Neural crest cell (in vitro differentiated cells): ENCODE results near the gene CASP2. TPM values are rescaled to one million over a fixed set of nuclear protein-coding genes. Genes with fewer than 3 reads are reported as not detected.
A peak's percentile ranks its signal among the peaks of the same experiment; 100 is the strongest.

Experiments used
- DNase-seq: peaks from one replicate; pipeline ENCODE4 v3.0.0; 2021; ENCODE audit warnings: low read depth, mixed read lengths, low spot score
- H3K27ac Mint-ChIP-seq: one replicate; pipeline ENCODE4 v1.8.0; 2021; ENCODE audit warnings: mild to moderate bottlenecking, mixed read lengths; ENCODE audit not compliant: unreplicated experiment
- H3K27me3 Mint-ChIP-seq: 2 replicates; pipeline ENCODE4 v1.8.0; 2021; ENCODE audit warnings: low read depth, mild to moderate bottlenecking, mixed read lengths
- H3K36me3 Mint-ChIP-seq: 2 replicates; pipeline ENCODE4 v1.8.0; 2021; ENCODE audit warnings: low read depth, mild to moderate bottlenecking, mixed read lengths
- H3K4me1 Mint-ChIP-seq: 2 replicates; pipeline ENCODE4 v1.8.0; 2021; ENCODE audit warnings: mixed read lengths
- H3K4me3 Mint-ChIP-seq: one replicate; pipeline ENCODE4 v1.8.0; 2021; ENCODE audit warnings: mild to moderate bottlenecking, mixed read lengths
- H3K9me3 Mint-ChIP-seq: 2 replicates; pipeline ENCODE4 v1.8.0; 2021; ENCODE audit warnings: mixed read lengths
- CTCF ChIP-seq: fragments of 200-600 bp; sonication (generic); conservative IDR thresholded peaks from 2 replicates; pipeline ENCODE4 v1.5.0; 2021; ENCODE audit warnings: antibody characterized with exemption, mild to moderate bottlenecking
- total RNA-seq: library from RNA; stranded (reverse); gene quantifications from 2 replicates; pipeline ENCODE4 v1.2.1, GENCODE V29; 2021

The CASP2 gene
- total RNA-seq, 1 donor from 2014 or later = 76.2 TPM

GRCh38 chr7:143265017-143265693 lies 23.0 kb upstream of the CASP2 start:
- no peaks in the 10 kb centered on the region for H3K27me3 Mint-ChIP-seq
- no peak overlapping the region for H3K27ac Mint-ChIP-seq
- TF ChIP-seq CTCF = no peak
- peak overlapping the region; percentile 41 for H3K4me3 Mint-ChIP-seq
- DNase-seq = no peak
- no peaks in the 10 kb centered on the region for H3K9me3 Mint-ChIP-seq
- H3K4me1 Mint-ChIP-seq = peaks cover 24% of the 10 kb centered on the region
- H3K36me3 Mint-ChIP-seq = peaks cover 11% of the 10 kb centered on the region

GRCh38 chr7:143269251-143269650 lies 18.9 kb upstream of the CASP2 start:
- no peaks in the 10 kb centered on the region for H3K9me3 Mint-ChIP-seq
- H3K36me3 Mint-ChIP-seq = peaks cover 11% of the 10 kb centered on the region
- peaks cover 12% of the 10 kb centered on the region for H3K4me1 Mint-ChIP-seq
- H3K4me3 Mint-ChIP-seq = no peak overlapping the region
- no peak for TF ChIP-seq CTCF
- no peak for DNase-seq
- no peaks in the 10 kb centered on the region for H3K27me3 Mint-ChIP-seq
- H3K27ac Mint-ChIP-seq = no peak overlapping the region

GRCh38 chr7:143271240-143271639 lies 16.9 kb upstream of the CASP2 start:
- no peak for DNase-seq
- Mint-ChIP-seq H3K4me1 (no peaks in the 10 kb centered on the region), H3K27ac (no peak overlapping the region), H3K9me3 (no peaks in the 10 kb centered on the region), H3K36me3 (peaks cover 11% of the 10 kb centered on the region), H3K27me3 (no peaks in the 10 kb centered on the region), H3K4me3 (no peak overlapping the region)
- TF ChIP-seq CTCF = no peak

GRCh38 chr7:143272871-143273270 lies 15.3 kb upstream of the CASP2 start:
- no peak overlapping the region for H3K27ac Mint-ChIP-seq
- no peaks in the 10 kb centered on the region for H3K27me3 Mint-ChIP-seq
- TF ChIP-seq CTCF = no peak
- H3K36me3 Mint-ChIP-seq = peaks cover 8% of the 10 kb centered on the region
- no peaks in the 10 kb centered on the region for H3K9me3 Mint-ChIP-seq
- no peak overlapping the region for H3K4me3 Mint-ChIP-seq
- no peak for DNase-seq
- no peaks in the 10 kb centered on the region for H3K4me1 Mint-ChIP-seq

DNA sequence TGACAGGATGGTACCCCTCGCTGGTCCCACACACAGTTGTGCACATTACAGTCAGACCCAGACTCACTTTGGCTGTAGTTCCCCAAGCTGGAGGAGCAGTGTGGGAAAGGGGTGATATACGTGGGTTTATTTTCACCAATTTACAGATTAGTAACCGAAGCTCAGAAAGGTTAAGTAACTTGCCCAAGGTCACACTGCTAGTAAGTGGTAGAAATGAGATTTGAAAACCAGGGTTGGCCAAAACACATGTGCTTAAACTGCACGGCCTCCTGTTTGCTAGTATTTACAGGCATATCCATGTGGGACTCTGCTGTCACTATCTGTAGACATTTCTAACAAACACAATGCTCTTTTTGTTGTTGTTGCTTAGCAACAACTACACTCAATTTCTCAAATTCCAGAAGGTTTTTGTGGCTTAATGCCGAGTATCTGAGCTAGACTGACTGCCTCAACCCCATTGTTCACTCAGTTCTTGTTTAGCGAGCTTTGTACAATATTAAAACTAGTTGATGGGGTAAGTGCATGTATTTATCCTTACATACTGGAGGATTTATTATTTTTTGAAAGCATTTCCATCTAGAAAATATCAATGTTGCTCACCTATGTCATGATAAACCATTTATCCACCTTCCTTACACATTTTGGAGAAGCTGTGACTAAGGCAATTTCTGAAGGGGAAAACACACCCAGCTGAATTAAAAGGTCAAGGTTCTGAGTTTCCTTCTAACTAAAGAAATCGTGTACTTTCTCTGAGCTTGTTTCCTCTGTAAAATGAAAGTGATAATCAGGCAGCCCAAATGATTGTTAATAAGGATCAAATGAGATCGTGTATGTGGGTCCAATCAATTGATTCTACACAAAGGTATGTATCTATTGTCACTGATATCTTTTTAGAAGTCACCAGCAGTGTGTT lies 8.7 kb upstream of the CASP2 start:
- no peaks in the 10 kb centered on the region for H3K36me3 Mint-ChIP-seq
- no peaks in the 10 kb centered on the region for H3K9me3 Mint-ChIP-seq
- peak overlapping the region; percentile 80 for H3K27ac Mint-ChIP-seq
- peak overlapping the region; percentile 32 for H3K4me3 Mint-ChIP-seq
- peaks cover 42% of the 10 kb centered on the region for H3K4me1 Mint-ChIP-seq
- no peak for DNase-seq
- H3K27me3 Mint-ChIP-seq = no peaks in the 10 kb centered on the region
- TF ChIP-seq CTCF = no peak
